Activated CD4-positive, alpha-beta T cell treated with anti-CD3 and anti-CD28 coated beads for 36 hours (primary cell): ENCODE data around the gene EPOP. TPM values are rescaled to one million over a fixed set of nuclear protein-coding genes. Genes with fewer than 3 reads are reported as not detected.

Source experiments
- ATAC-seq: fragments of 200-7000 bp; cut with Tn5 transposase; one replicate; pipeline ENCODE4 v1.10.0; 2021; ENCODE audit warnings: mild to moderate bottlenecking, moderate library complexity
- CTCF ChIA-PET: fragments of 350-600 bp; sonication (Branson Sonifier 250); formaldehyde crosslinking; loops from one replicate; lab custom pipeline; 2021; ENCODE audit warnings: antibody characterized with exemption; lab: Charles Lee
- POLR2A ChIA-PET: fragments of 350-600 bp; sonication (Branson Sonifier 250); formaldehyde crosslinking; loops from one replicate; lab custom pipeline; 2021; ENCODE audit warnings: antibody characterized with exemption, inconsistent platforms; lab: Charles Lee
- DNase-seq: peaks from one replicate; pipeline ENCODE4 v3.0.0-alpha.2; 2020
- H3K27ac Mint-ChIP-seq: one replicate; pipeline ENCODE4 v1.8.0; 2021; ENCODE audit warnings: mixed read lengths
- H3K27me3 Mint-ChIP-seq: one replicate; pipeline ENCODE4 v1.8.0; 2021; ENCODE audit warnings: mixed read lengths
- H3K36me3 Mint-ChIP-seq: one replicate; pipeline ENCODE4 v1.8.0; 2021; ENCODE audit warnings: low read depth, mixed read lengths
- H3K4me1 Mint-ChIP-seq: one replicate; pipeline ENCODE4 v1.8.0; 2021; ENCODE audit warnings: mixed read lengths
- H3K4me3 Mint-ChIP-seq: one replicate; pipeline ENCODE4 v1.8.0; 2021; ENCODE audit warnings: mild to moderate bottlenecking, moderate library complexity, mixed read lengths
- H3K9me3 Mint-ChIP-seq: one replicate; pipeline ENCODE4 v1.8.0; 2021; ENCODE audit warnings: low read depth, mixed read lengths
- intact Hi-C, 2 experiments: fragments of 100-400 bp; cut with DNase I in 1 of 2; cut with micrococcal nuclease in 1 of 2; formaldehyde crosslinking; loops; one replicate each; pipeline versions ENCODE4 v1.14.2 to v1.15.1; 2022 to 2024; cut with DNase I, micrococcal nuclease
- total RNA-seq, 2 experiments: library from RNA; stranded (reverse); gene quantifications; one replicate each; pipeline ENCODE4 v1.2.3, GENCODE V29; 2021

The EPOP gene
- total RNA-seq, 2 experiments from 2014 or later, result 31.8 to 37.3 TPM

- CTCF ChIA-PET, result no interaction called here
- Mint-ChIP-seq H3K36me3 (peaks cover 77% of the 10 kb centered on the region), H3K4me1 (peaks cover 76% of the 10 kb centered on the region), H3K9me3 (no peaks in the 10 kb centered on the region), H3K4me3 (no peak overlapping the region), H3K27ac (peak overlapping the region; percentile 77), H3K27me3 (no peaks in the 10 kb centered on the region)
- DNase-seq (no peak), ATAC-seq (no peak)
- intact Hi-C loops, result no loop called here
- POLR2A ChIA-PET, result no interaction called here
Measured at GRCh38 chr17:38712593-38712992, 37.8 kb upstream of the EPOP start.

- intact Hi-C loops, result no loop called here
- Mint-ChIP-seq H3K4me3 (no peak overlapping the region), H3K36me3 (peaks cover 77% of the 10 kb centered on the region), H3K4me1 (peaks cover 82% of the 10 kb centered on the region), H3K9me3 (no peaks in the 10 kb centered on the region), H3K27ac (peak overlapping the region; percentile 77), H3K27me3 (no peaks in the 10 kb centered on the region)
- CTCF ChIA-PET, result interaction anchor here (0.6 kb wide), 1 partner anchor 17 kb away, joined by 3 read pairs; no protein-coding TSS in a partner anchor
- ATAC-seq, result no peak
- peak; percentile 35 for DNase-seq
- POLR2A ChIA-PET, result no interaction called here
Measured at GRCh38 chr17:38711792-38712571, 37.2 kb upstream of the EPOP start.

GRCh38 chr17:38710985-38711384, 36.2 kb upstream of the EPOP start:
- Mint-ChIP-seq H3K36me3 (peaks cover 81% of the 10 kb centered on the region), H3K27me3 (no peaks in the 10 kb centered on the region), H3K4me1 (peaks cover 85% of the 10 kb centered on the region), H3K9me3 (no peaks in the 10 kb centered on the region), H3K4me3 (no peak overlapping the region), H3K27ac (peak overlapping the region; percentile 77)
- no peak for ATAC-seq
- DNase-seq, result no peak
- ChIA-PET POLR2A (interaction anchor here (1.4 kb wide), 1 partner anchor 13 kb away, joined by 4 read pairs; no protein-coding TSS in a partner anchor), CTCF (interaction anchor here (1.0 to 1.9 kb wide), 5 partner anchors 8 to 44 kb away, joined by 4 to 10 read pairs (median 5); partner anchors contain the start of gene PSMB3)
- intact Hi-C loops, result no loop called here

- ChIA-PET POLR2A (interaction anchor here (1.4 kb wide), 1 partner anchor 13 kb away, joined by 4 read pairs; no protein-coding TSS in a partner anchor), CTCF (interaction anchor here (1.0 to 1.9 kb wide), 6 partner anchors 8 to 153 kb away, joined by 4 to 10 read pairs (median 5); partner anchors contain the start of gene PSMB3)
- Mint-ChIP-seq H3K36me3 (peaks cover 80% of the 10 kb centered on the region), H3K27ac (peak overlapping the region; percentile 77), H3K9me3 (no peaks in the 10 kb centered on the region), H3K4me3 (no peak overlapping the region), H3K4me1 (peaks cover 80% of the 10 kb centered on the region), H3K27me3 (no peaks in the 10 kb centered on the region)
- ATAC-seq (no peak), DNase-seq (no peak)
- intact Hi-C loops, result no loop called here
Measured at GRCh38 chr17:38710604-38710962, 35.8 kb upstream of the EPOP start.

GRCh38 chr17:38709864-38710603, 35.3 kb upstream of the EPOP start:
- Mint-ChIP-seq H3K9me3 (no peaks in the 10 kb centered on the region), H3K27ac (peak overlapping the region; percentile 77), H3K4me3 (no peak overlapping the region), H3K4me1 (peaks cover 75% of the 10 kb centered on the region), H3K36me3 (peaks cover 75% of the 10 kb centered on the region), H3K27me3 (no peaks in the 10 kb centered on the region)
- DNase-seq (no peak), ATAC-seq (no peak)
- POLR2A ChIA-PET, result interaction anchor here (1.3 to 1.4 kb wide), 2 partner anchors 14 to 19 kb away, joined by 3 to 4 read pairs; no protein-coding TSS in a partner anchor
- CTCF ChIA-PET, result interaction anchor here (1.2 to 1.9 kb wide), 6 partner anchors 9 to 152 kb away, joined by 4 to 10 read pairs (median 5); partner anchors contain the start of gene PSMB3
- intact Hi-C loops, result no loop called here

- Mint-ChIP-seq H3K36me3 (peaks cover 71% of the 10 kb centered on the region), H3K4me1 (peaks cover 67% of the 10 kb centered on the region), H3K27me3 (no peaks in the 10 kb centered on the region), H3K9me3 (no peaks in the 10 kb centered on the region), H3K4me3 (no peak overlapping the region), H3K27ac (peak overlapping the region; percentile 77)
- DNase-seq (no peak), ATAC-seq (no peak)
- POLR2A ChIA-PET, result interaction anchor here (0.6 to 1.4 kb wide), 3 partner anchors 15 to 22 kb away, joined by 3 to 4 read pairs (median 3); no protein-coding TSS in a partner anchor
- intact Hi-C loops, result no loop called here
- CTCF ChIA-PET, result interaction anchor here (1.2 to 2.4 kb wide), 5 partner anchors 10 to 151 kb away, joined by 4 to 10 read pairs (median 5); no protein-coding TSS in a partner anchor
Measured at GRCh38 chr17:38709104-38709820, 34.5 kb upstream of the EPOP start.

- peaks cover 55% of the 10 kb centered on the region for H3K4me1 Mint-ChIP-seq
- DNase-seq (no peak), ATAC-seq (no peak)
- H3K27me3 Mint-ChIP-seq, result no peaks in the 10 kb centered on the region
- peak overlapping the region; percentile 95 for H3K4me3 Mint-ChIP-seq
- intact Hi-C loops, result no loop called here
- no peaks in the 10 kb centered on the region for H3K9me3 Mint-ChIP-seq
- ChIA-PET CTCF (interaction anchor here (1.3 to 2.4 kb wide), 5 partner anchors 10 to 40 kb away, joined by 3 to 16 read pairs (median 9); no protein-coding TSS in a partner anchor), POLR2A (no interaction called here)
- peaks cover 75% of the 10 kb centered on the region for H3K36me3 Mint-ChIP-seq
- peak overlapping the region; percentile 93 for H3K27ac Mint-ChIP-seq
Measured at GRCh38 chr17:38707678-38708351, 33.1 kb upstream of the EPOP start.

GRCh38 chr17:38706505-38707216, 31.9 kb upstream of the EPOP start:
- ChIA-PET CTCF (interaction anchor here (0.6 to 2.4 kb wide), 10 partner anchors 11 to 91 kb away, joined by 3 to 16 read pairs (median 5); partner anchors contain the start of genes EPOP and PSMB3), POLR2A (interaction anchor here (0.5 to 1.6 kb wide), 5 partner anchors 8 to 45 kb away, joined by 3 to 5 read pairs (median 4); no protein-coding TSS in a partner anchor)
- H3K4me1 Mint-ChIP-seq, result peaks cover 50% of the 10 kb centered on the region
- ATAC-seq, result no peak
- H3K4me3 Mint-ChIP-seq, result peak overlapping the region; percentile 95
- peak overlapping the region; percentile 93 for H3K27ac Mint-ChIP-seq
- DNase-seq, result peak; percentile 48
- peaks cover 66% of the 10 kb centered on the region for H3K36me3 Mint-ChIP-seq
- no peaks in the 10 kb centered on the region for H3K27me3 Mint-ChIP-seq
- intact Hi-C loops, result no loop called here
- H3K9me3 Mint-ChIP-seq, result no peaks in the 10 kb centered on the region

- Mint-ChIP-seq H3K4me1 (peaks cover 48% of the 10 kb centered on the region), H3K4me3 (peak overlapping the region; percentile 95), H3K36me3 (peaks cover 59% of the 10 kb centered on the region), H3K9me3 (no peaks in the 10 kb centered on the region), H3K27ac (peak overlapping the region; percentile 93), H3K27me3 (no peaks in the 10 kb centered on the region)
- ChIA-PET POLR2A (interaction anchor here (0.9 to 1.6 kb wide), 4 partner anchors 9 to 46 kb away, joined by 3 to 5 read pairs (median 4); no protein-coding TSS in a partner anchor), CTCF (interaction anchor here (0.6 to 1.8 kb wide), 8 partner anchors 12 to 61 kb away, joined by 3 to 16 read pairs (median 6); partner anchors contain the start of genes EPOP and PSMB3)
- intact Hi-C loops, result no loop called here
- DNase-seq, result peak; percentile 55
- no peak for ATAC-seq
Measured at GRCh38 chr17:38705803-38706504, 31.2 kb upstream of the EPOP start.
